Epidermal melanocyte (primary cell): ENCODE data around the gene MAFF.

Experiments
- DNase-seq: peaks from one replicate; pipeline ENCODE4 v3.0.0; 2011; ENCODE audit warnings: low spot score; ENCODE audit not compliant: insufficient read length

The MAFF gene

GRCh38 chr22:38247713-38248112 lies 45.9 kb downstream of the MAFF start:
- no peak for DNase-seq

- DNase-seq = no peak
Measured at GRCh38 chr22:38248280-38248679, 46.5 kb downstream of the MAFF start.

DNA sequence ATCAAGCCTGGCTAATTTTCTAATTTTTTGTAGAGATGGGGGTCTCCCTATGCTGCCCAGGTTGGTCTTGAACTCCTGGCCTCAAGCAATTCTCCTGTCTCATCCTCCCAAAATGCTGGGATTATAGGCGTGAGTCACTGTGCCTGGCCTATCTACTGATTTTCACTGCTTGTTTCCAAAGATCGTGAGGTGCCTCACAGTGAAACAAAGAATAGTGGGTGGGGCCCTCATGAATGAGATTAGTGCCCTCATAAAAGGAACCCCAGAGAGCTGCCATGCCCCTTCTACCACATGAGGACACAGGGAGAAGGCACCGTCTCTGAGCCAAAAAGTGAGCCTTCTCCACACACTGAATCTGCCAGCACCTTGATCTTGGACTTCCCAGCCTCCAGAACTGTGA lies 47.5 kb downstream of the MAFF start:
- no peak for DNase-seq

DNA sequence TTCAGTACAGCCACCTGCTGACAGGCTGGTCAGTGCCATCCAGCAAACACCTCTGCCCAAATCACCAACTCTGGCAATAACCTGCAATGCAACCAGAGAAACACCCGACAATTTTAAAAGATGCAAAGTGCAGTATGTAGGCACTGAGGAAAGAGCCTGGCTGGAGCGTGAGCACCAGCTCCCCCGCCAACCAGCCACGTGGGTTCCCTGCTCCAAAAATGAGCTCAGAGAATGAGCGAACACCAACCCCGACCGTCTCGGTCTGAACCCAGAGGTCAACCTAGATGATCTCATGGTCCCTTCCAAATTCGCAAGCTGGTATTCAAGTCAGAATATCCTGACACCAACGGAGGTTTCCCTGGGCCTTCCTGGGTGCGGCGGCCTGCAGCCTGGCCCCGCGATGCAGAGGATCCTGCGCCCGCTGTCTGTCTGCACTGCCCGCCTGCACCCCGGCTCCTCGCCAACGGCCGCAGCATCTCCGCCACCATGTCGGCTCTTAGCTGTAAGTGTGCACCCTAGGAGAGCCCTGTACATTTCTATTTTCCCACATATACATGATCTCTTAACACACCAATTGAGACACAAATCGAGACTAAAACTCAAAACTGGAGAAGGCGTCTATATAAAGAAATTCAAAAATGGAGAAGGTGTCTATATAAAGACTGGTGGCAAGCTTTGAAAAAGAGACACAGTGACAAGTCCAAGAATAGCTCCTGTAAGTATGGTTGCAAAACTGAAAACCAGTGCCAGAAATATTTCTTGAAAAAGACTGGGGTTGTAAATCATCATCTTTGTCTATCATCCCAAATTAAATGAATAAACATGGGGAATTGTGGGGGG lies 48.2 kb downstream of the MAFF start:
- no peak for DNase-seq

GRCh38 chr22:38250643-38251340 lies 49.0 kb downstream of the MAFF start:
- no peak for DNase-seq

GRCh38 chr22:38251341-38251692 lies 49.5 kb downstream of the MAFF start:
- DNase-seq = no peak

DNA sequence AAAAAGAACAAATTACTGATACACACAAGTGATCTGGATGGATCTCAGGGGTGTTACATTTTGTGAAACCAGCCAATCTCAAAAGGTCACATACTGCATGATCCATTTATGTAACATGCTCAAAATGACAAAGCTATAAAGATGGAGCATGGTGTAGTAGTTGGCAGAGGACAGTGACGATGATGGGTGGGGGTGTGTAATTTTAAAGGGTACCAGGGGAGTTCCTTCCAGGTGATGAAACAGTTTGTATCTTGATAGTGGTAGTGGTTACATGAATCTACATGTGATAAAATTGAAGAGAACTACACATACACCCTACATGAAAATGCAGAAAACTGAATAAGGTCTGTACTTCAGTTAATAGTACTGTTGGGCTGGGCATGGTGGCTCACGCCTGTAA lies 53.9 kb downstream of the MAFF start:
- no peak for DNase-seq

GRCh38 chr22:38257181-38257580 lies 55.4 kb downstream of the MAFF start:
- DNase-seq = peak; percentile 33

DNA sequence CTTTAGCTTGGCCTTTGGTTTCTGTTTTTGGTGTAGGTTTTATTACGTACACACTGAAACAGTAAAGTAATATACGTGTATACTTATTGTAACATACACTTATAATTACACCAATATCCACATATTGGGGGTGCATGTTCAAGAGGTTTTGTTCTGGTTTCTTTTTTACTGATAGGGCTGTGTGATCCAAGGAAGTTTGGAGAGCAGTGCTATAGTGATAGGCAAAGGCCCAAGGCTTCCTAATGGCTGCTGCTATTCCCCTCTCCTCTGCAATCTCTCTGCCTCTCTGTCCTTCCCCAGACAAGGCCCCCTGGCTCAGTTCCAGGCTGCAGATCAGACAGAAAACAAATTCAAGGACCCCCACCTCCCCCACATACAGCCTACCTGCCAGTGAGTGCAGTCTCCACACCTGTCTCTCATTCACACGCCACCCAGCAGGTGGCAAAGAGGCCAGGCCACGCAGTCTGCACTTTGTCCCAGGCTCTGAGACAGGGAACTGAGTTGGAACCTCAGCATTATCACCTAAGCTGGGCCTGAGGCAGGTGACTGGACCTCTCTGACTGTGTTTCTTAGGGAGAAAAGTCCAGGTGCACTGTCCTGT lies 56.0 kb downstream of the MAFF start:
- DNase-seq = no peak

DNA sequence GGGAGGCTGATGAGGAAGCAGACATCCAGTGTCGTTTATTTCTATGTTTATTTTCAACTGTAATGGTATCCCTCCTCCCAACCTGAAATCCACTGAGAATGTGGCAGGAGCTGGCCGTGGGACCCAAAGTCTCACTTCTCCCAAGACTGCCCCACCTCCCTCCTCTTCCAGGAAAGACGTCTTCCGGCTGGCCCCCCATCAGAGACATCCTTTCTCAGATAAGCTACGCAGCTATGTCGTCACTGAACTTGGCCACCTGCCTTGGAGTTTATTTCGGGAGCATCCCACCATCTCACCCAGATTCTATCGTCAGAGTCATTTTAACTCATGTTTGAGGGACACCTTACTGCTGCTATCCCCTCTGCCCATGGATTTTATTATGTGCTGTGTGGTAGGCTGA lies 57.1 kb downstream of the MAFF start:
- DNase-seq = no peak

GRCh38 chr22:38259370-38259769 lies 57.6 kb downstream of the MAFF start:
- DNase-seq = no peak

DNA sequence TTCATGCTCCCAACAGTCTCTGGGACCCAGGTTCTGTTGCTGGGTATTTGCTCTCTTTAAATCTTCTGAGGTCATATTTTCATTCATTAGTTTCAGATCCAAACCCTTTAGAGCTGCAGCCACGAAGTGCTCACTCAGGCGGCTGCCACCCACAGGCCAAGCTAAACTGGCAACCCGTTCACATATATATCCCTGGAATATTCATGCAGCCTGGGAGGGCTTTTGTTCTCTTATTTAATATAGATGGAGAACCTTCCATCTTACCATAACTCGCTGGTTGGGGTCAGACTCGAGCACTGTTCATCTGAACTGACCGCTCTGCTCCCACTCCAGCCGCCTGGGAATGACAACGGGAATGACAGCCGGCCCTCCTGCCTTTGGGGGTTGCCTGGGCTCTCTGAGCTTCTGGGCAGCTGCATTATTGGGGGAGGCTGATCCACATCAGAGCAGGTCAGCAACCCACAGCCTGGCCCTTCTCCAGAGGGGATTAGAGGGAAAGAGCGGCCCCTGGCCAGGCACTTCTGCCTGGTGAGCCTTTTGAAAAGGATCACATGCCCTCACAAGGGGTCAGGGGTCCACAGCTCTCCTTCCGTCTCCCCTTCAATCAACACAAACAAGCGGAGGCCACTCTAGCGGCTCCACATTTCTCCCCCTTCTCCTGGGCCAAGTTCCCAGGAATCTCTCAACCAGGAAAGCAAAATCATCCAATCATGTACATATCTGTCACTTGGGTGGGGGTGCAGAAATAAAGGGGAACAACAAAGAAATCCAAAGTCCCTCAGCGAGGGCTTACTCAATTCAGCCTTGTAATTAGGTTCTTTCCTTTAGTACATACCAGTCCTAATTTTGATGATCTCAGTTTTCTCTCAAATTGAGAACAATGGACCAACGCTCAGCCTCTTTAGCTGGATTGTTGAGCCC lies 59.2 kb downstream of the MAFF start:
- no peak for DNase-seq

- no peak for DNase-seq
Measured at GRCh38 chr22:38262051-38262795, 60.4 kb downstream of the MAFF start.

DNA sequence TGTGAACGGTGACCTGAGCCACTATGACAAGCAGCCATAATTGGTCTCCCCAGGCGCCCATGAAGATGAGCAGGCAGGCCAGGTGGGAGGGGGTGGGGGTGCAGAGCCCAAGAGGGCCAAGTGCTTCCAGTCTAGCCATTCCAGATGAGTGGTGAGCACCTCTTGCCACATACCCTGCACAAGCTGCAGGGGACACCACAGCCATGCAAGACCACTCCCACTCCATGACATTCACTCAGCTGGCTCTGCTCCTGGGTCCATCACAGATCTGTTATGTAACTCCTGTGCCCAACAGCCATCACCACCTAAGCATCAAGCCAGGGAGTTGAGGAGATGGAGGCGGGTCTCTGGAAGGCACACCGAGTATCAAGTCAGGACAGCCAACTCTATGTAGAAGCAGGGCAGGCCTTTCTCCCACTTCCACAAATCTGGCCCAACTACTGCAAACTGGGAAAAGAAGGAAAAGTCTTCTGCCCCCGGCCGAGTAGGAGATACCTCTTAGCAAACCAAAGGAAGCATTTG lies 62.6 kb downstream of the MAFF start:
- no peak for DNase-seq
